HTERT RPE-1 (cell line): ENCODE measurements around the gene FRMD8.

Experiments used
- in situ Hi-C: fragments of 300-500 bp; cut with MboI; formaldehyde crosslinking; loops from 4 replicates; pipeline ENCODE4 v1.14.3; 2020; ENCODE audit warnings: low sequenced_read_pairs

The FRMD8 gene

DNA sequence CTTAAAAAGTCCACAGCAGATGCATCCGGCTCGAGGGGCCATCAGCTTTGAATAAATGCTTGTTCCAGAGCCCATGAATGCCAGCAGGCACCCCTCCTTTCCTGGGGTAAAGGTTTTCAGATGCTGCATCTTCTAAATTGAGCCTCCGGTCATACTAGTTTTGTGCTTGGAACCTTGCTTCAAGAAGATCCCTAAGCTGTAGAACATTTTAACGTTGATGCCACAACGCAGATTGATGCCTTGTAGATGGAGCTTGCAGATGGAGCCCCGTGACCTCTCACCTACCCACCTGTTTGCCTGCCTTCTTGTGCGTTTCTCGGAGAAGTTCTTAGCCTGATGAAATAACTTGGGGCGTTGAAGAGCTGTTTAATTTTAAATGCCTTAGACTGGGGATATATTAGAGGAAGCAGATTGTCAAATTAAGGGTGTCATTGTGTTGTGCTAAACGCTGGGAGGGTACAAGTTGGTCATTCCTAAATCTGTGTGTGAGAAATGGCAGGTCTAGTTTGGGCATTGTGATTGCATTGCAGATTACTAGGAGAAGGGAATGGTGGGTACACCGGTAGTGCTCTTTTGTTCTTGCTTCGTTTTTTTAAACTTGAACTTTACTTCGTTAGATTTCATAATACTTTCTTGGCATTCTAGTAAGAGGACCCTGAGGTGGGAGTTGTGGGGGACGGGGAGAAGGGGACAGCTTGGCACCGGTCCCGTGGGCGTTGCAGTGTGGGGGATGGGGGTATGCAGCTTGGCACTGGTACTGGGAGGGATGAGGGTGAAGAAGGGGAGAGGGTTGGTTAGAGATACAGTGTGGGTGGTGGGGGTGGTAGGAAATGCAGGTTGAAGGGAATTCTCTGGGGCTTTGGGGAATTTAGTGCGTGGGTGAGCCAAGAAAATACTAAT lies 38.0 kb downstream of the FRMD8 start:
- in situ Hi-C loops, result no loop called here

DNA sequence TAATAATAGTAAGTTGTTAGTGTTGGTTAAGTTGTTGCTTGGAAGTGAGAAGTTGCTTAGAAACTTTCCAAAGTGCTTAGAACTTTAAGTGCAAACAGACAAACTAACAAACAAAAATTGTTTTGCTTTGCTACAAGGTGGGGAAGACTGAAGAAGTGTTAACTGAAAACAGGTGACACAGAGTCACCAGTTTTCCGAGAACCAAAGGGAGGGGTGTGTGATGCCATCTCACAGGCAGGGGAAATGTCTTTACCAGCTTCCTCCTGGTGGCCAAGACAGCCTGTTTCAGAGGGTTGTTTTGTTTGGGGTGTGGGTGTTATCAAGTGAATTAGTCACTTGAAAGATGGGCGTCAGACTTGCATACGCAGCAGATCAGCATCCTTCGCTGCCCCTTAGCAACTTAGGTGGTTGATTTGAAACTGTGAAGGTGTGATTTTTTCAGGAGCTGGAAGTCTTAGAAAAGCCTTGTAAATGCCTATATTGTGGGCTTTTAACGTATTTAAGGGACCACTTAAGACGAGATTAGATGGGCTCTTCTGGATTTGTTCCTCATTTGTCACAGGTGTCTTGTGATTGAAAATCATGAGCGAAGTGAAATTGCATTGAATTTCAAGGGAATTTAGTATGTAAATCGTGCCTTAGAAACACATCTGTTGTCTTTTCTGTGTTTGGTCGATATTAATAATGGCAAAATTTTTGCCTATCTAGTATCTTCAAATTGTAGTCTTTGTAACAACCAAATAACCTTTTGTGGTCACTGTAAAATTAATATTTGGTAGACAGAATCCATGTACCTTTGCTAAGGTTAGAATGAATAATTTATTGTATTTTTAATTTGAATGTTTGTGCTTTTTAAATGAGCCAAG lies 38.9 kb downstream of the FRMD8 start:
- in situ Hi-C loops, result no loop called here

DNA sequence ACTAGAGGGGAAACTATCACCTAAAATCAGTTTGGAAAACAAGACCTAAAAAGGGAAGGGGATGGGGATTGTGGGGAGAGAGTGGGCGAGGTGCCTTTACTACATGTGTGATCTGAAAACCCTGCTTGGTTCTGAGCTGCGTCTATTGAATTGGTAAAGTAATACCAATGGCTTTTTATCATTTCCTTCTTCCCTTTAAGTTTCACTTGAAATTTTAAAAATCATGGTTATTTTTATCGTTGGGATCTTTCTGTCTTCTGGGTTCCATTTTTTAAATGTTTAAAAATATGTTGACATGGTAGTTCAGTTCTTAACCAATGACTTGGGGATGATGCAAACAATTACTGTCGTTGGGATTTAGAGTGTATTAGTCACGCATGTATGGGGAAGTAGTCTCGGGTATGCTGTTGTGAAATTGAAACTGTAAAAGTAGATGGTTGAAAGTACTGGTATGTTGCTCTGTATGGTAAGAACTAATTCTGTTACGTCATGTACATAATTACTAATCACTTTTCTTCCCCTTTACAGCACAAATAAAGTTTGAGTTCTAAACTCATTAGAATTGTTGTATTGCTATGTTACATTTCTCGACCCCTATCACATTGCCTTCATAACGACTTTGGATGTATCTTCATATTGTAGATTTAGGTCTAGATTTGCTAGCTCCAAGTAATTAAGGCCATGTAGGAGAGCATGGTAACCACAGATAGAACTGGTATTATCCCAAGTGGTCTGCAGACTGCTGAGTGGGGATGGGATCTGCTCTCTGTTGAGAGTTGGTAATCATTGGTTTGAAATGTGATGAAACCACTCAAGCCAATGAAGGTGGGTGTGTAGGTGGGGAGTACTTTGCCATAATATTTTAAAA lies 39.8 kb downstream of the FRMD8 start:
- in situ Hi-C loops, result no loop called here

DNA sequence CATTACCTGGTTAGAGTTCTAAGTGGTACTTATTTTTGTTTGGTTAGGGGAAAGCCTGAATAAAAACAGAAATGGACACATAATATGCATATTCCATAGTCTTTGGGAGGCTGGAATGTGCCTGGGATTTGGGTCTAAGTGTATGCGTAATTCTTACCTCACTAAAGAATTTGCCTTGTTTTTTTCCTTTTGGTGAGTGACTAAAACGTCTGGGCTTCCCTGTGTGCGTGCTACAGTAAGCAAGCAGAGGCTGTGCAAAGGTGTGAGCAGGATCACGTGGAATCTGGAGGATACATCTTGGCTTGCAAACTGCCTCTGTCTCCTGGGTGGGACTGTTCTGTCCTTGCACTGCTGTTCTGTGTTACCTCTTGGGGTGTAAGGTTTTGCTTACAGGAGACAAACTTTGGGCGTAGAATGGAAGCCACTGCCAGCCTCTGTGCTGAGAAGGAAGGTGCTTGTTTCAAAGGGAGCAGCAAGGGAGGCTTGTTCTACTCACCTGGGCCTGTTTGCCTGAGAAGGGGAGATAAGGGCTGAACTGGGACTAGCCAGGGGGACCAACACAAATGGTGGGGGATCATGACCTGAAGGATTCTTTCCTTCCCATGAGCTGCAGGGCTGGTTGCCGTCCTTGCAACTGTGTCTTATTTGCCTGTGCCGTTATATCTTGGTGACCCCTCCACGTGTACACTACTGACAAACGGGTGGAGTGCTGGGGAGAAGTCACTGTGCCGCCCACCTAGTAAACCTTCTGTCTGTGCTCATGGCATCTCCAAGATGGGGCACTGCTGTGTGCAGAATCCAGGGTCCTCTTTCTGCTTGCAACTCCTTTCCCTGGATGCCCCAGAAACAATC lies 40.6 kb downstream of the FRMD8 start:
- in situ Hi-C loops, result no loop called here

DNA sequence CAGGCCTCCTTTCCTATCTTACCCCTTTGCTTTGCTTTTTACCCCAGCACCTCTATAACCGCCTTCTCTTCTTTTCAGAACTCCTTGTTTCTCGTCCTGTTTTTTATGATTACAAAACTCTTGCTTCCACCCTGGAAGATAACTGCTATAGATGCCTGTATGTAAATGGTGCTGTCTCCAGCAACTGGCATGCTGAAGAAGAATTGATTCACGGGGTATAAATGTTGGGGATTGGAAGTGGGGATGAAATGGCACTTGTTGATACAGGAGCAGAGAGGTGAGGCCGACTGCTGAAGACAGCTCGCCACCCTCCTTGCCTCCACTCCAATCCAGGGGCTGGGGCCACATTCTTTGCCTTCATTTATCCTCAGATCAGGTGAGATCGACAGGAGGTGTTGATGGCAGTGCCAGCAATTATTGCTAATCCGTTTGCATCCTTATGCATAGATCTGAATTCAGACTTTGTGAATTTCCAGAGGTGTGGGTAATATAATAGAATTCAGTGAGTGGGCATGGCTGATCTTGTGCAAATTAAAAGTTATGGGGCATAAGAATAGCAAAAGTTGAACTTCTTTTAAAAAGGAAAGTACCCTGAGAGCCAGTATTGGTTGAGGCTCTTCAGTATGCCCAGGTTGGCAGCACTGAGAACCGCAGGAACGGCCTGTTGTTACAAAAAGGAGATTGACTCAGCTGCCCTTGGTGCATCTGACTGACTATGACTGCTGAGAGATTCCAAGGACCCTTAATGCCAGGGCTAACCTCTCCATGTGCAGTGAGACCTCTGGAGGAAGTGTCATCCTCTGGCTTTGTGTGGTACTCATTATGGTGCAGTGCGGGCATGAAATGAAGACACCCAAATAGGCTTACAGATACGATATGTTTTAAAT lies 41.5 kb downstream of the FRMD8 start:
- in situ Hi-C loops, result no loop called here

DNA sequence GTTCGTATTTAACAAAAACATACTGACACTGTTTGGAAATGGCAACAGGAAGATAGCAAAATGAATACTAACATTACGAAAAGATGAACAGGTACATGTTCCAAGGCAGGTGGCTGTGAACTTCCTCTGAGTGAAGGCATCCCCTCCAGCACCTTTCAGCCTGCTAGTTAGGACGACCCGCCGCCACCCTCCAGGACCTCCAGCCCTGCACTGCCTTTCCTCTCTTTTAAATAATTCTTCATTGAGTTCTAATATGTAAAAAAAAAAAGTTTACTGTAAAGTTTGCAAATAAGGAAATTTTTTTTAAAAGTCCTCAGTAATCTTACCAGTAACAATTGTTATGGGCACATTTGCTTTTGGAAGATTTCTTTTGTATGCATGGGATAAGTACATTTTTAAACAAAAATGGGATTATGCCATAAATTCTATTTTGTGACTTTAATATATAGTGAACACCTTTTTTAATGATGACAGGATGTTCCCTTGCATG lies 42.2 kb downstream of the FRMD8 start:
- in situ Hi-C loops, result no loop called here

DNA sequence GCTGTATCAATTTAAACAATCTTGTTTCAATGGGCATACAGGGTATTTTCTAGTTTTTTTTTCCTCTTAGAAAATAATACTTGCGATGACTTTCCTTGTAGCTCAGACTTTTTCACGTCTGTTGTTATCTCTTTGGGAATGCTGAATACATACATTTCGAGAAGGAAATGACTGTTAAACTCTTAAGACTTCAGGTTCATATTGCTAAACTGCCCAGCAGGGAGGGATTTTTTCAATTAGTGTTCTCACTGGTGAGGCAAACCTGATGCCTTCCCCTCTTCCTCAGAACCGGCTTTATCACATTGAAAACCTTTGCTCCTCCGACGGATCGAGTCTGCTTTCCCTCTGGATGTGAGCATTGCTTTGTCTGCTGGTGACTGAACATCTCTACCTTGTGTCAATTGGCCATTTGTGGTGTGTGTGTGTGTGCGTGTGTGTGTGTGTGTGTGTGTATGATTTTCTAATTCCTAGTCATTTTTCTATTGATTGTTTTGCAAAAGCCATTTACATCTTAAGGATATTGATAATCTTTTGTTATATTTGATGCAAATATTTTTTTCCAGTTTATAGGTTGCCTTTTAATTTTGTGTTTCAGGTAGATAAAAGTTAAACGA lies 42.7 kb downstream of the FRMD8 start:
- in situ Hi-C loops, result no loop called here

DNA sequence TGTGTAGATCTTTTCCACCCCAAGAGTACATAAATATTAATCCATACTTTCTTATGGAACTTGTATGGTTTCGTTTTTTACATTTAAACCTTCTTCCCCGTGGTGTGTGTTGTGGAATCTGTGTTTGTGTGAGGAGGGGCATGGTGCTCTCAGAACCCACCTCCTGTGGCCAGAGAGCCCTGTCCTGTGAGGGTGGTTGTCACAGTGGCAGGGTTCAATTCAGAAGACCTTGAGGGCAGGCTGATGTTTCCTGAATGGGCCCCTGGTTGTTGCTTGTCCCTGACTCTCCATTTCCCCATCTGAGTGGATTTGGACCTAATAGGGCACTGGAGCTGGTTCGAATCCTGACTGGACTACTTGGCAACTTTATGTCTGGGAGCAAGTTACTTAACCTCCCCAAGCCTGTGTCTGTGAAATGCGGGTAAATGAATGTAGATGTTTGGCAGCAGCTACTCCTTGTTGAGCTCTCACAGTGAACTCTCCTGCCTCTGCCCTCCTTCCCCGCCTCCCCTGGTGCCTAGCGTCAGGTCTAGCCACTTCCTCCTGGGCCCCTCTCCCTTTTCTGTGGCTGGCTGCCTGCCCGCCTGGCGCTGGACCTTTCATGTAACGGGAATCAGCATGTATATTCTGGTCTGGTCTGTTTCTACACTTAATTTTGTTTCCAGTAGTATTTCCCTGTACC lies 43.4 kb downstream of the FRMD8 start:
- in situ Hi-C loops, result no loop called here

DNA sequence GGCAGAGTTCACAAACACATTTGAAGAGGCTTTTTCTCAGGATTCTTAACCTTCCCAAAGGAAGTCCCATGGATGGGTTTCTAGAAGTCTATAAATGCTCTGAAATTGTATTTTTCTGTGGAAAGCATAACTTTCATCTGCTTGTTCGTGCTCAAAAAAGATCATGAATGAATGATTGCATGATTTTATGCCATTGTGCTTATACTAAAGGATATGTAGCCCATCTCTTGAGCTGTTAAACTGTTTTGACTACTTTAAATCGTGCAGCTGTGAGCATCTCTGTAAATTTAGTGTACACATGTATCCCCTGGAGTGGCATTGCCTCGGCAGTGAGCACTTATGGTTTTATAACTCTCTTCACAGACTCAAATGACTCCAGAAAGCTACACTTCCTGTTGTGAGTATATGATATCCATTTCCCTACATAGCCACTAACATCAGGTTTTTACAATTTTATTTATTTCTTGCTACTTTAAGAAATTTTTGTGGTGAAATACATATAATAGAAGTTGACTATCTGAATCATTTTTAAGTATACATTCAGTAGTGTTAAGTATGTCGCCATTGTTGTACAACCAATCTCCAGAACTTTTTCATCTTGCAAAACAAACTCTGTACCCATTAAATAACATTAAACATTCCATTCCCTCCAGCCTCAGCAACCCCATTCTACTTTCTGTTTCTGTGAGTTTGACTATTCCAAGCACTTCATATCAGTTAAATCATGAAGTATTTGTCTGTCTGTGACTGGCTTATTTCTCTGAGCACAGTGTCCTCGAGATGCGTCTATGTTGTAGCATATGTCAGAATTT lies 44.2 kb downstream of the FRMD8 start:
- in situ Hi-C loops, result no loop called here

DNA sequence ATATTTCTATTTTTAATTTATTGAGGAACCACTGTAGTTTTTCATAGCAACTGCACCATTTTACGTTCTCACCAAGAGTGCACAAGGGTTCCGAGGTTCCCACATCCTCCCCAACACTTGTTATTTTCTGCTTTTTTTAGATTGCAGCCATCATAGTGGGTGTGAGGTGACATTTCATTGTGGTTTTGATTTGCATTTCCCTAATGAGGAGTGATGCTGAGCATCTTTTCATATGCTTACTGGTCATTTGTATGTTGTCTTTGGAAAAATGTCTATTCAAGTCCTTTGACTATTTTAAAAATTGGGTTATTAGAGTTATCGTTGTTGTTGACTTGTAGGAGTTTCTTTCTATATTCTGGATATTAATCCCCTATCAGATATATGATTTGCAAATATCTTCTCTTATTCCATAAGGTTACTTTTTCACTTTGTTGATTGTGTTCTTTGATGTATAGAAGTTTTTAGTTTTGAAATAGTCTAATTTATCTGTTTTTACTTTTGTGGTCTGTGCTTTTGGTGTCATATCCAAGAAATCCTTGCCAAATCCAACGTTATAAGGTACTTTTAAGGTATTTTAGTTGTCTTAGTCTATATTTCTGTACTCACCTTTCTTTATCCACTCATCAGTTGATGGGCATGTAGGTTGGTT lies 45.1 kb downstream of the FRMD8 start:
- in situ Hi-C loops, result no loop called here

DNA sequence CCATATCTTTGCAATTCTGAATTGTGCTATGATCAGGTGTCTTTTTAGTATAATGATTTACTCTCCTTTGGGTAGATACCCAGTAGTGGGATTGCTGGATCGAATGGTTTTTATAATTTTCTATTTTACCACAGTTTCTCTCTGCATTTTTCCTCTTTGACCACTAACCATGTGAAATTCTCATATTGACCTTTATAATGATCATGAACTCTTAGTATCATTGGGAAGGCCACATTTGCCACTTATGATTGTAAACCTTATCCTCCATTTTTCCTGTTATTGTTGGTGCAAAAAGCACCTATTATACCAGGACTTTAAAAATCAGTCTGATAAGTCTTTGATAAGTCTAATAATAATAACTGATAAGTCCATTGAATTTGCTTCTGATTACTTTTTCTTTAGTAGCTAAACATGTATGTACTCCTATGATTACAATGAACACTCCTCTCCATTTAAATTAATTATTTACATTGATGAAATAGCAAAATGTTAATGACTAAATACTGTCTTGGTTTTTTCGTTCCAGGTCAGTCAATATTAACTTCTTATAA lies 45.7 kb downstream of the FRMD8 start:
- in situ Hi-C loops, result no loop called here

DNA sequence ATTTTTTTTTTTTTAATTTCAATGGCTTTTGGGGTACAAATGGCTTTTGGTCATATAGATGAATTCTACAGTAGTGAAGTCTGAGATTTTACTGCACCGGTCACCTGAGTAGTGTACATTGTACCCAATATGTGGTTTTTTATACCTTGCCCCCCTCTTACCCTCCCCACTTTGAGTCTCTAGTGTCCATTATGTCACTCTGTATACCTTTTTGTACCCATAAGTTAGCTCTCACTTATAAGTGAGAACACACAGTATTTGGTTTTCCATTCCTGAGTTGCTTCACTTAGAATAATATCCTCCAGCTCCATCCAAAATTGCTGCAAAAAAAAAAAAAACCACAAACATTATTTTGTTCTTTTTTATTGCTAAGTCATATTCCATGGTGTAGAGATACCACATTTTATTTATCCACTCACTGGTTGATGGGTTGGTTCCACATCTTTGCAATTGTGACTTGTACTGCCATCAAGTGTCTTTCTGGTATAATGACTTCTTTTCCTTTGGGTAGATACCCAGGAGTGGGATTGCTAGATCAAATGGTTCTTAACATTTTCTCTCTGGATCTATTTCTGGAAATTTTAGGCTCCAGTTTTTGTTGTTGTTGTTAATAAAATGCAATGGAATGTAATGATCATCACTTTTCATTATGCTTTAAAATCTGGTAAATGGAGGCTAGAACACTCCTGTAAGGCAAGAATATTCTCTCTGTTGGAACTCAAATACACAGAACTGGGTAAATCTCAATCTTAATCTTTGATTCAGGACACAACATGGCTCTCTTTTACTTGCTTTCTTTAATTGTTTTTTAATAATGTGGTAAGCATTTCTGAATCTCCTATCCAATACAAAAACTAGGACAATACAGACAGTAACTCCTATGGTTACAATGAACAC lies 46.5 kb downstream of the FRMD8 start:
- in situ Hi-C loops, result no loop called here

DNA sequence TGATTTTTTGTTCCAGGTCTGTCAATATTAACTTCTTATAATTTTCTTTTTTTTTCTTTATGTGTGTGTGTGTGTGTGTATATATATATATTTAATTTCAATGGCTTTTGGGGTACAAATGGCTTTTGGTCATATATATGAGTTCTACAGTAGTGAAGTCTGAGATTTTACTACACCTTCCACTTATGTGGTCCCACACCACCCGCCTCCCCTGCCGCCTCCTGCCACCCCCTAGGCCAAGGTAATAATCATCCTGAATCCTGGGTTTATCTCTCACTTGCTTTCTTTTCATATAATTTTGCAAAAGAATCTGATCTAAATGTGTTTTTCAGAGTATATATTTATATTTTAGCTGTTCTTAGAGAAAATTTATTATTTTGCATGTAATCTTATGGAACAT lies 47.2 kb downstream of the FRMD8 start:
- in situ Hi-C loops, result no loop called here

DNA sequence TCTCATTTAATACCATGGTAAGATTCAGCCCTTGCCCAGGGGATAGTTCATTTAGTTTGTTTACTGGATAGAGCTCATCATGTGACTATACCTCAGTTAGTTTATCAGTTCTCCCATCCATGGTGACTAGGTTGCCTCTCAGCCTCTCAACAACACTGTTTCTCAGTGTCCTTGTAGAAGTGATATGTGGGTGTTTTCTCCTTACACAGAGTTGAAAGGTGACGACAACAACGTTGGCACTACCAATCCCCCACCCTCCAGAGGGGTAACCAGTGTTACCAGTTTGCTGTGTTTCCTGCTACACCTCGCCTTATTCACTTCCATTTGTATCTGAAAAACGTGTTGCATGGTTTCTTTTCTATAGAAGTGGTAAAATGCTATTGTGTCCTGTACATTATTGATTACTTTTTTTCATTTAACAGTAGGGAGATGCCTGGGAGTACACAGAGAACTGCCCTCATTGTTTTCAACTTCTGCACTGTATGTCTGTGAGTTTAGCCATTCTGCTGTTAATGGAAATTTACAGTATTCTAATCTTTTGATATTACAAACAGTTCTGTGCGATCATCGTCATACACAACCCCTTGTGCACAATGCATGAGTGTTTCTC lies 47.7 kb downstream of the FRMD8 start:
- in situ Hi-C loops, result no loop called here
